ENCODE measurements around the gene ERI3. TPM values are rescaled to one million over a fixed set of nuclear protein-coding genes. Genes with fewer than 3 reads are reported as not detected.
A peak's percentile ranks its signal among the peaks of the same experiment; 100 is the strongest.

Gene ERI3
- total and polyA plus RNA-seq, 9 of the 15 experiments (the other 6 are each of a cell fraction or from before 2014, with no cell fraction given) = 47.8 to 93.4 (median 67.2) TPM

DNA sequence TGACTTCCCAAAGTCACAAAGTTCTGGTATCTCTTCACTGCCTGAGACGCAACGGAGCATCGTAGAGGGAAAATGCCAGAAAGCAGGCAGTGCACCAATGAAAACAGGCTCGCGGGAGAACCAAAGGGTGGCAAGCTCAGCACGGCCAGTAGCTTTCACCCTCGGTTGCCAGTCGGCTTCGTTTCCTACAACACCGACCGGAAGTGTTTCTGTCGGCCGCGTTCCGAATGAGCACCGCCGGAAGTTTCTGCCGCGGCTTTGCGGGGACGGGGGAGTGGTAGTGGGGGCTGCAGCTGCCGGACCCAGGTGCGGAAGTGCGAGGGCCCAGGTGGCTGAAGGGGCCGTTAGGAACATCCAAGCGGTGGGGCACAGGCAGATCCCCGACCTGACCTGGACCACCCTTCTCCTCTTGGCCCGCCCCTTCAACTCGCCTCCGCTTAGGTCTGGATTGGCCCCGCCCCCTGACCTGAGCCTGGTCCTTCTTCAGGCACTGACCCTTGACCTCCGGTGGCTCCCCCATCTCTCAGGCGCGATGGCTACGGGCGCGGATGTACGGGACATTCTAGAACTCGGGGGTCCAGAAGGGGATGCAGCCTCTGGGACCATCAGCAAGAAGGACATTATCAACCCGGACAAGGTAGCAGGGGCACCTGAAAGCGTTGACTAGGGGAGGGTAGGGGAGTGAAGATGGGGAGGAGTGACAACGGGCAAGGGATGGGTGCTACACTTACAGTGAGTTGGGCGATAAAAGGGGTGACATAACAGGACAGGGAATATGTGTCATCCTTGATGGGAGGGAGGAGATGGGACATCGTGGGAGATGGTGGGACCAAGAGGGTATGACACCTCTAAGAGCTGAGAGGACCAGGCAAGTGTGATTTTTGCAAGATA lies 141.6 kb downstream of the ERI3 start, which contains the start of gene DMAP1 (continued):
- TF ChIP-seq GTF2B (IDR thresholded peaks at IDR 0.05; ENCODE audit: extremely low read depth, insufficient read length) (no peak), EP400 (IDR thresholded peaks at IDR 0.05) (peak; percentile 72), WHSC1 (IDR thresholded peaks at IDR 0.05; ENCODE audit: low read length) (no peak), SMARCA5 (IDR thresholded peaks at IDR 0.05) (peak; percentile 14; the same call in 1 of the 2 replicates), PRPF4 (IDR thresholded peaks at IDR 0.05; ENCODE audit: insufficient read depth, low read depth, low read length, poor library complexity, severe bottlenecking) (no peak), ZSCAN32 (CRISPR knock-in tag; IDR thresholded peaks at IDR 0.05) (no peak), TCF3 (CRISPR knock-in tag; IDR thresholded peaks at IDR 0.05) (0 out of 2 replicates have a peak, but pooled peaks have one; percentile 17), NRF1 (conservative IDR thresholded peaks at IDR 0.05 in 1 of 2, IDR thresholded peaks at IDR 0.05 in 1 of 2) (0 out of 4 replicates have a peak, but pooled peaks of 1 of the 2 experiments have one; percentile 11), ZNF165 (CRISPR knock-in tag; IDR thresholded peaks at IDR 0.05; ENCODE audit: borderline replicate concordance) (peak; percentile 94), SMC3 (conservative IDR thresholded peaks at IDR 0.05; ENCODE audit: insufficient read depth, low read depth, low read length) (peak; percentile 43; the same call in 1 of the 2 replicates), NFXL1 (CRISPR knock-in tag; IDR thresholded peaks at IDR 0.05) (no peak), RBBP5 (IDR thresholded peaks at IDR 0.05; ENCODE audit: borderline replicate concordance, insufficient read depth, low read length, poor library complexity, severe bottlenecking) (peak; percentile 100), CBX2 (IDR thresholded peaks at IDR 0.05; ENCODE audit: insufficient read depth, low read length, poor library complexity, severe bottlenecking) (no peak), ZNF41 (CRISPR knock-in tag; conservative IDR thresholded peaks at IDR 0.05) (0 out of 2 replicates have a peak, but pooled peaks have one; percentile 64), ETV6 (IDR thresholded peaks at IDR 0.05; ENCODE audit: borderline replicate concordance in 1 of 2, low read depth in 2 of 2, low read length in 1 of 2) (no peak; a peak in 1 of 4 replicates), ETV6 (CRISPR knock-in tag; IDR thresholded peaks at IDR 0.05; ENCODE audit: borderline replicate concordance) (no peak), KAT2B (IDR thresholded peaks at IDR 0.05; ENCODE audit: low read depth, low read length) (no peak), TEAD4 (IDR thresholded peaks at IDR 0.05; ENCODE audit: low read length) (peak; percentile 58), TEAD4 (CRISPR knock-in tag; IDR thresholded peaks at IDR 0.05; ENCODE audit: borderline replicate concordance) (no peak), TBL1XR1 (IDR thresholded peaks at IDR 0.05; ENCODE audit: low read length in 2 of 2) (peak; percentile 63 to 79; a peak in 3 of 4 replicates), PYGO2 (tag; IDR thresholded peaks at IDR 0.05) (peak; percentile 82), ETV1 (tag; conservative IDR thresholded peaks at IDR 0.05; ENCODE audit: low read depth) (peak; percentile 94), MTF1 (CRISPR knock-in tag; IDR thresholded peaks at IDR 0.05; ENCODE audit: borderline replicate concordance) (0 out of 2 replicates have a peak, but pooled peaks have one; percentile 54), THRAP3 (IDR thresholded peaks at IDR 0.05; ENCODE audit: borderline replicate concordance) (peak; percentile 94)
- TF ChIP-seq, protein P1, sequence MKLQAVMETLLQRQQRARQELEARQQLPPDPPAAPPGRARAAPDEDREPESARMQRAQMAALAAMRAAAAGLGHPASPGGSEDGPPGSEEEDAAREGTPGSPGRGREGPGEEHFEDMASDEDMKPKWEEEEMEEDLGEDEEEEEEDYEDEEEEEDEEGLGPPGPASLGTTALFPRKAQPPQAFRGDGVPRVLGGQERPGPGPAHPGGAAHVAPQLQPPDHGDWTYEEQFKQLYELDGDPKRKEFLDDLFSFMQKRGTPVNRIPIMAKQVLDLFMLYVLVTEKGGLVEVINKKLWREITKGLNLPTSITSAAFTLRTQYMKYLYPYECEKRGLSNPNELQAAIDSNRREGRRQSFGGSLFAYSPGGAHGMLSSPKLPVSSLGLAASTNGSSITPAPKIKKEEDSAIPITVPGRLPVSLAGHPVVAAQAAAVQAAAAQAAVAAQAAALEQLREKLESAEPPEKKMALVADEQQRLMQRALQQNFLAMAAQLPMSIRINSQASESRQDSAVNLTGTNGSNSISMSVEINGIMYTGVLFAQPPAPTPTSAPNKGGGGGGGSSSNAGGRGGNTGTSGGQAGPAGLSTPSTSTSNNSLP (IDR thresholded peaks at IDR 0.05; ENCODE audit: borderline replicate concordance, low read depth, low read length) = no peak
